Liver (tissue), 9 donors: ENCODE measurements around the gene CASZ1. TPM values are rescaled to one million over a fixed set of nuclear protein-coding genes. Genes with fewer than 3 reads are reported as not detected.

Experiments used
- DNase-seq: peaks from one replicate; pipeline ENCODE4 v3.0.0-alpha.2; 2017; ENCODE audit warnings: low spot score
- H3K27ac ChIP-seq, 2 donors: one replicate each; pipeline ENCODE4 v1.7.0; 2013; ENCODE audit warnings: inconsistent platforms in 2 of 2, low read length in 2 of 2, control low read depth in 1 of 2, low read depth in 1 of 2, mild to moderate bottlenecking in 1 of 2
- H3K27me3 ChIP-seq, 4 donors: one replicate each; pipeline versions ENCODE4 v1.6.1 to v1.7.0; 2013; ENCODE audit warnings: low read length in 3 of 4, inconsistent platforms in 1 of 4, mild to moderate bottlenecking in 1 of 4, moderate library complexity in 1 of 4; ENCODE audit not compliant: control insufficient read depth in 4 of 4, insufficient read depth in 4 of 4
- H3K36me3 ChIP-seq, 4 donors: one replicate each; pipeline versions ENCODE4 v1.6.1 to v1.7.0; 2013; ENCODE audit warnings: low read length in 3 of 4, mild to moderate bottlenecking in 3 of 4, low read depth in 1 of 4, moderate library complexity in 1 of 4; ENCODE audit not compliant: control insufficient read depth in 4 of 4, insufficient read depth in 3 of 4
- H3K4me1 ChIP-seq, 4 donors: one replicate each; pipeline versions ENCODE4 v1.6.1 to v1.7.0; 2013; ENCODE audit warnings: low read length in 3 of 4, mild to moderate bottlenecking in 3 of 4, moderate library complexity in 1 of 4; ENCODE audit not compliant: control insufficient read depth in 4 of 4, insufficient read depth in 4 of 4
- H3K4me3 ChIP-seq, 3 donors: one replicate each; pipeline versions ENCODE4 v1.6.1 to v1.7.0; 2013; ENCODE audit warnings: low read length in 3 of 3, control low read depth in 1 of 3, low read depth in 1 of 3, mild to moderate bottlenecking in 1 of 3
- H3K9ac ChIP-seq, 2 donors: one replicate each; pipeline ENCODE4 v1.7.0; 2013; ENCODE audit warnings: low read length in 2 of 2, mild to moderate bottlenecking in 2 of 2, moderate library complexity in 2 of 2, control low read depth in 1 of 2, low read depth in 1 of 2
- H3K9me3 ChIP-seq, 4 donors: one replicate each; pipeline versions ENCODE4 v1.6.1 to v1.7.0; 2013; ENCODE audit warnings: low read length in 3 of 4; ENCODE audit not compliant: control insufficient read depth in 4 of 4
- ATF3 ChIP-seq: IDR thresholded peaks from 2 replicates; pipeline ENCODE4 v1.6.1; 2016; ENCODE audit warnings: antibody characterized with exemption
- EGR1 ChIP-seq, 2 donors: IDR thresholded peaks; 2 replicates each; pipeline ENCODE4 v1.6.1; 2016 to 2018; ENCODE audit warnings: antibody characterized with exemption in 2 of 2, low read depth in 2 of 2
- FOXA1 ChIP-seq: IDR thresholded peaks from 2 replicates; pipeline ENCODE4 v1.6.1; 2016; ENCODE audit warnings: antibody characterized with exemption
- FOXA2 ChIP-seq: IDR thresholded peaks from 2 replicates; pipeline ENCODE4 v1.6.1; 2016; ENCODE audit warnings: antibody characterized with exemption
- GABPA ChIP-seq, 2 donors: IDR thresholded peaks in 1 of 2; conservative IDR thresholded peaks in 1 of 2; 2 replicates each; pipeline ENCODE4 v1.6.1; 2016; ENCODE audit warnings: antibody characterized with exemption in 2 of 2, mild to moderate bottlenecking in 1 of 2, moderate library complexity in 1 of 2
- HNF4A ChIP-seq, 2 donors: conservative IDR thresholded peaks; 2 replicates each; pipeline ENCODE4 v1.6.1; 2016; ENCODE audit warnings: antibody characterized with exemption in 2 of 2, mild to moderate bottlenecking in 2 of 2
- HNF4G ChIP-seq: IDR thresholded peaks from 2 replicates; pipeline ENCODE4 v1.6.1; 2016; ENCODE audit warnings: antibody characterized with exemption
- JUND ChIP-seq, 2 donors: IDR thresholded peaks; 2 replicates each; pipeline ENCODE4 v1.6.1; 2016; ENCODE audit warnings: antibody characterized with exemption in 2 of 2
- NR2F2 ChIP-seq: IDR thresholded peaks from 2 replicates; pipeline ENCODE4 v1.6.1; 2016; ENCODE audit warnings: antibody characterized with exemption
- RAD21 ChIP-seq, 2 donors: IDR thresholded peaks; 2 replicates each; pipeline ENCODE4 v1.6.1; 2016; ENCODE audit warnings: antibody characterized with exemption in 2 of 2, mild to moderate bottlenecking in 2 of 2
- RXRA ChIP-seq, 2 donors: IDR thresholded peaks; 2 replicates each; pipeline ENCODE4 v1.6.1; 2017 to 2018; ENCODE audit warnings: antibody characterized with exemption in 2 of 2, mild to moderate bottlenecking in 1 of 2
- SP1 ChIP-seq: IDR thresholded peaks from 2 replicates; pipeline ENCODE4 v1.6.1; 2018; ENCODE audit warnings: antibody characterized with exemption, mild to moderate bottlenecking
- TAF1 ChIP-seq: conservative IDR thresholded peaks from 2 replicates; pipeline ENCODE4 v1.6.1; 2016; ENCODE audit warnings: antibody characterized with exemption, mild to moderate bottlenecking
- YY1 ChIP-seq: IDR thresholded peaks from 2 replicates; pipeline ENCODE4 v1.6.1; 2016; ENCODE audit warnings: antibody characterized with exemption, mild to moderate bottlenecking
- ZBTB33 ChIP-seq: IDR thresholded peaks from 2 replicates; pipeline ENCODE4 v1.6.1; 2016; ENCODE audit warnings: antibody characterized with exemption
- WGBS: extraction: QIAGEN DNeasy Blood & Tissue Kit; methylation state at CpG from one replicate; pipeline ENCODE4 v1.1.7; 2013; 5-methylcytosine and 5-hydroxymethylcytosine counted together
- polyA plus RNA-seq, 2 donors: library from polyadenylated mRNA; stranded (reverse) in 1 of 2; unstranded in 1 of 2; fragments of 200-250 nt in 1 of 2; fragments of >200 nt in 1 of 2; fragmentation: Nextera tagmentation in 1 of 2; extraction: Ambion mirVana in 1 of 2; gene quantifications; one replicate each; pipeline versions ENCODE4 v1.2.1 to v1.2.3, GENCODE V29; 2013 to 2015
- total RNA-seq, 2 donors: library from RNA; depleted of rRNA; stranded (reverse); fragments of >200 nt; gene quantifications; one replicate each; pipeline ENCODE4 v1.2.3, GENCODE V29; 2014
- TF ChIP-seq, protein P1 (sequence below): IDR thresholded peaks from 2 replicates; pipeline ENCODE4 v1.6.1; 2016; ENCODE audit warnings: antibody characterized with exemption
- TF ChIP-seq, protein P2 (sequence below): IDR thresholded peaks from 2 replicates; pipeline ENCODE4 v1.6.1; 2016; ENCODE audit warnings: antibody characterized with exemption, mild to moderate bottlenecking
- donor health status: healthy.
- donor health status: healthy.
- donor health status: healthy.
- donor health status: healthy.
- donor health status: healthy.

The CASZ1 gene
- total and polyA plus RNA-seq, 4 donors, result 1.0 to 3.5 (median 1.9) TPM

DNA sequence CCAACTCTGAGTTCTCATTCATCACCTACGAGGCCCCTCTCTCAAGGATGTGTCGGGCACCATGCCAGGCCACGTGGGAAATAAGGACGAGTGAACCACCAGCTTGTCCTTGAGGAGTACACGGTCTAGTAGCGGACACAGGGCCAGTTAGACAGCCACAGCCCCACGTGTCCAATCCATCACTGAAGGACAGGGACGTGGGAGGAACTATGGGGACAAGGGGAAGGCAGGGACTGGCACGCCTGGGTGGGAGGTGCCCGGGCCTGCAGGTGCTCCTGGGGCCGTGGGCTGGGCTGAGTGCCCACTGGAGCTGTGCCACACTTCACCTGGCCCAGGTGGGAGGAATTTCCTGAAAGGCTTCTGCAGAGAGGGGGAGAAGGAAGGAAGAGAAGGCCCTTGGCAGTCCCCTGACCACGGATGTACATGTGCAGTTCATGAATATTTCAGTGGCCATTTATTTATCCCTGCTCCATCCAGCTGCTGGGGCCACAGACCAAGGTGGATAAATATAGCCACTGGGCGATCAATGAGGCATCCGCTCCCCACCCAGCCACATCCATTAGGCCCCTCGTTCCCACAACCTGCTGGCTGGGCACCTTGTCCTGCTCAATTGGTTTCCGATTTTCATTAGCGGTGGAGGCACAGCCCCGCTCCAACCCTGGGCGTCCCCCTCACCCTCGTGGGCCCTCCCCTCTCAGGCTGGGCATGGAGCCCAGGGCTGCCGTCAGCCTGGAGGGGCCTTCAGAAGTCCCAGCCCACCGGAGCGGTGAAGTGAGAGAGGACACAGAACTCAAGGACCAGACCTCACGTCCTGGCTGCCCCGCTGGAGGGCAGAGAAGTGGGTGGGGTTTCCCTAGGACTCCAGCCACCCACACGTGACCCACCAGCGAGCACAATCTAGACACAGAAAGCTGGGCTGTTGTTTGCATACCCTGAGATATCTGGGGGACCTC lies 59.5 kb downstream of the CASZ1 start:
- H3K4me3 ChIP-seq, result no peak overlapping the region
- DNase-seq, result no peak
- no peaks in the 10 kb centered on the region for H3K36me3 ChIP-seq
- TF ChIP-seq, protein P1, sequence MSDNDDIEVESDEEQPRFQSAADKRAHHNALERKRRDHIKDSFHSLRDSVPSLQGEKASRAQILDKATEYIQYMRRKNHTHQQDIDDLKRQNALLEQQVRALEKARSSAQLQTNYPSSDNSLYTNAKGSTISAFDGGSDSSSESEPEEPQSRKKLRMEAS, result no peak
- TF ChIP-seq TAF1, result no peak
- no peak for TF ChIP-seq GABPA (IDR thresholded peaks at IDR 0.05 in 1 of 2, conservative IDR thresholded peaks at IDR 0.05 in 1 of 2)
- no peak for TF ChIP-seq RAD21 (IDR thresholded peaks at IDR 0.05)
- no peak for TF ChIP-seq SP1
- TF ChIP-seq RXRA (IDR thresholded peaks at IDR 0.05), result no peak
- no peak for TF ChIP-seq FOXA2
- no peak for TF ChIP-seq ATF3
- TF ChIP-seq, protein P2, sequence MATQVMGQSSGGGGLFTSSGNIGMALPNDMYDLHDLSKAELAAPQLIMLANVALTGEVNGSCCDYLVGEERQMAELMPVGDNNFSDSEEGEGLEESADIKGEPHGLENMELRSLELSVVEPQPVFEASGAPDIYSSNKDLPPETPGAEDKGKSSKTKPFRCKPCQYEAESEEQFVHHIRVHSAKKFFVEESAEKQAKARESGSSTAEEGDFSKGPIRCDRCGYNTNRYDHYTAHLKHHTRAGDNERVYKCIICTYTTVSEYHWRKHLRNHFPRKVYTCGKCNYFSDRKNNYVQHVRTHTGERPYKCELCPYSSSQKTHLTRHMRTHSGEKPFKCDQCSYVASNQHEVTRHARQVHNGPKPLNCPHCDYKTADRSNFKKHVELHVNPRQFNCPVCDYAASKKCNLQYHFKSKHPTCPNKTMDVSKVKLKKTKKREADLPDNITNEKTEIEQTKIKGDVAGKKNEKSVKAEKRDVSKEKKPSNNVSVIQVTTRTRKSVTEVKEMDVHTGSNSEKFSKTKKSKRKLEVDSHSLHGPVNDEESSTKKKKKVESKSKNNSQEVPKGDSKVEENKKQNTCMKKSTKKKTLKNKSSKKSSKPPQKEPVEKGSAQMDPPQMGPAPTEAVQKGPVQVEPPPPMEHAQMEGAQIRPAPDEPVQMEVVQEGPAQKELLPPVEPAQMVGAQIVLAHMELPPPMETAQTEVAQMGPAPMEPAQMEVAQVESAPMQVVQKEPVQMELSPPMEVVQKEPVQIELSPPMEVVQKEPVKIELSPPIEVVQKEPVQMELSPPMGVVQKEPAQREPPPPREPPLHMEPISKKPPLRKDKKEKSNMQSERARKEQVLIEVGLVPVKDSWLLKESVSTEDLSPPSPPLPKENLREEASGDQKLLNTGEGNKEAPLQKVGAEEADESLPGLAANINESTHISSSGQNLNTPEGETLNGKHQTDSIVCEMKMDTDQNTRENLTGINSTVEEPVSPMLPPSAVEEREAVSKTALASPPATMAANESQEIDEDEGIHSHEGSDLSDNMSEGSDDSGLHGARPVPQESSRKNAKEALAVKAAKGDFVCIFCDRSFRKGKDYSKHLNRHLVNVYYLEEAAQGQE, result no peak
- no peak for TF ChIP-seq NR2F2
- no peak for TF ChIP-seq HNF4A (conservative IDR thresholded peaks at IDR 0.05)
- TF ChIP-seq ZBTB33, result no peak
- no peak for TF ChIP-seq YY1
- no peak for TF ChIP-seq JUND (IDR thresholded peaks at IDR 0.05)
- no peaks in the 10 kb centered on the region for H3K9me3 ChIP-seq
- 73% methylated on average over 27 of the region's 27 CpGs for WGBS
- no peak overlapping the region for H3K27ac ChIP-seq
- H3K4me1 ChIP-seq, result no peaks in the 10 kb centered on the region
- H3K9ac ChIP-seq, result no peak overlapping the region
- no peaks in the 10 kb centered on the region for H3K27me3 ChIP-seq

GRCh38 chr1:10735563-10736305 lies 60.7 kb downstream of the CASZ1 start:
- no peaks in the 10 kb centered on the region for H3K27me3 ChIP-seq
- no peak overlapping the region for H3K9ac ChIP-seq
- no peaks in the 10 kb centered on the region for H3K9me3 ChIP-seq
- H3K4me3 ChIP-seq, result no peak overlapping the region
- no peaks in the 10 kb centered on the region for H3K36me3 ChIP-seq
- DNase-seq, result no peak
- 75% methylated on average over 11 of the region's 11 CpGs for WGBS
- no peaks in the 10 kb centered on the region for H3K4me1 ChIP-seq
- no peak overlapping the region for H3K27ac ChIP-seq
- no peak for TF ChIP-seq ATF3
- TF ChIP-seq ZBTB33, result no peak
- TF ChIP-seq, protein P2, result no peak
- no peak for TF ChIP-seq NR2F2
- no peak for TF ChIP-seq RXRA (IDR thresholded peaks at IDR 0.05)
- TF ChIP-seq EGR1 (IDR thresholded peaks at IDR 0.05; ENCODE audit: low read depth in 2 of 2), result no peak
- no peak for TF ChIP-seq GABPA (IDR thresholded peaks at IDR 0.05 in 1 of 2, conservative IDR thresholded peaks at IDR 0.05 in 1 of 2)
- no peak for TF ChIP-seq HNF4G
- TF ChIP-seq, protein P1, result no peak
- no peak for TF ChIP-seq FOXA1
